ENCODE data around the gene CTNND2.

Gene CTNND2

GRCh38 chr5:11494340-11494739, 409.9 kb downstream of the CTNND2 start:
- no peak for TF ChIP-seq CTCF (IDR thresholded peaks at IDR 0.05; ENCODE audit: borderline replicate concordance, control extremely low read depth, extremely low read depth, insufficient read depth, missing control alignments)
- in situ Hi-C loops (cut with MboI; ENCODE audit: low sequenced_read_pairs, unreplicated experiment), result no loop called here
- no peak for DNase-seq (ENCODE audit: low spot score)

GRCh38 chr5:11491404-11492075, 412.7 kb downstream of the CTNND2 start:
- no peak for TF ChIP-seq CTCF (IDR thresholded peaks at IDR 0.05; ENCODE audit: borderline replicate concordance, control extremely low read depth, extremely low read depth, insufficient read depth, missing control alignments)
- in situ Hi-C loops (cut with MboI; ENCODE audit: low sequenced_read_pairs, unreplicated experiment), result no loop called here
- no peak for DNase-seq (ENCODE audit: low spot score)

- TF ChIP-seq CTCF (IDR thresholded peaks at IDR 0.05; ENCODE audit: borderline replicate concordance, control extremely low read depth, extremely low read depth, insufficient read depth, missing control alignments), result no peak
- in situ Hi-C loops (cut with MboI; ENCODE audit: low sequenced_read_pairs, unreplicated experiment), result no loop called here
- no peak for DNase-seq (ENCODE audit: low spot score)
These were observed 420.6 kb downstream of the CTNND2 start for GRCh38 chr5:11483630-11484029.

GRCh38 chr5:11482011-11482410, 422.2 kb downstream of the CTNND2 start:
- in situ Hi-C loops (cut with MboI; ENCODE audit: low sequenced_read_pairs, unreplicated experiment), result no loop called here
- DNase-seq (ENCODE audit: low spot score), result no peak
- no peak for TF ChIP-seq CTCF (IDR thresholded peaks at IDR 0.05; ENCODE audit: borderline replicate concordance, control extremely low read depth, extremely low read depth, insufficient read depth, missing control alignments)

GRCh38 chr5:11477786-11478185, 426.5 kb downstream of the CTNND2 start:
- no peak for DNase-seq (ENCODE audit: low spot score)
- in situ Hi-C loops (cut with MboI; ENCODE audit: low sequenced_read_pairs, unreplicated experiment), result no loop called here
- no peak for TF ChIP-seq CTCF (IDR thresholded peaks at IDR 0.05; ENCODE audit: borderline replicate concordance, control extremely low read depth, extremely low read depth, insufficient read depth, missing control alignments)

- no peak for DNase-seq (ENCODE audit: low spot score)
- in situ Hi-C loops (cut with MboI; ENCODE audit: low sequenced_read_pairs, unreplicated experiment), result no loop called here
- no peak for TF ChIP-seq CTCF (IDR thresholded peaks at IDR 0.05; ENCODE audit: borderline replicate concordance, control extremely low read depth, extremely low read depth, insufficient read depth, missing control alignments)
These were observed 427.4 kb downstream of the CTNND2 start for GRCh38 chr5:11476866-11477265.
